Esophagus muscularis mucosa (tissue), 4 donors: Measurements from ENCODE around the gene CDHR2.

ENCODE experiments used
- CTCF ChIP-seq, 3 experiments: fragments of 200-600 bp in 2 of 3; fragments of 450-650 bp in 1 of 3; sonication (generic) in 2 of 3; IDR thresholded peaks; one replicate each; pipeline ENCODE4 v1.5.1; 2017 to 2019; ENCODE audit warnings: antibody characterized with exemption in 3 of 3, mild to moderate bottlenecking in 2 of 3, moderate library complexity in 1 of 3
- EP300 ChIP-seq: sonication (generic); formaldehyde crosslinking; IDR thresholded peaks from one replicate; pipeline ENCODE4 v1.6.1; 2017; ENCODE audit warnings: antibody characterized with exemption
- POLR2A ChIP-seq: fragments of 450-650 bp; IDR thresholded peaks from one replicate; pipeline ENCODE4 v1.6.1; 2017; ENCODE audit warnings: antibody characterized with exemption, moderate library complexity, mild to moderate bottlenecking, low read depth
- POLR2AphosphoS5 ChIP-seq, 2 donors: sonication (generic); formaldehyde crosslinking; IDR thresholded peaks; one replicate each; pipeline ENCODE4 v1.6.1; 2017; ENCODE audit warnings: antibody characterized with exemption in 2 of 2

DNA sequence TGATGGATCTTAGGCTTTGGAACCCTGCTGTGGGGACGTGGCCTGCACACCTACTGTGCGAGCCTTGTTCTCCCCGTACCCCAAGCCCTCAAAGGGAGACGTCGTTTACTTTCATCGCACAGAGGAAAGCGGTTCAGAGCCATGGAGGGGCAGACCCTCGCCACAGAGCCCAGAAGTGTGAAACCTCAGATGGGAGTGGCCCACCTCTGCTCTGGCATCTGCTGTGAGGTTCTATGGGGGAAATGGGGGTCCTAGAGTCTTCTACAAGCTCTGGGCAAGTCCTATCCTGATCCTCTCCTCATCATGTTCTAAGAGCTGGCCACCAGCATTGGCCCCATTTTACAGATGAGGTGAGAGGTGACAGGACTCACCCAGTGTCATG lies 8.2 kb upstream of the CDHR2 start:
- TF ChIP-seq CTCF (IDR thresholded peaks at IDR 0.05) (no peak), POLR2A (no peak), POLR2AphosphoS5 (IDR thresholded peaks at IDR 0.05) (no peak), EP300 (no peak)
